Endothelial cell of umbilical vein (primary cell): ENCODE measurements around the gene MAP2K7. TPM values are rescaled to one million over a fixed set of nuclear protein-coding genes. Genes with fewer than 3 reads are reported as not detected.
A peak's percentile ranks its signal among the peaks of the same experiment; 100 is the strongest.

Source experiments
- Bru-seq: library from RNA; stranded (reverse); fragments of 400-500 nt; gene quantifications from one replicate; lab custom pipeline; 2021; lab: Mats Ljungman, UMichigan
- BruChase-seq, 2 experiments: library from RNA; stranded (reverse); fragments of 400-500 nt; gene quantifications; one replicate each; lab custom pipeline; 2021; lab: Mats Ljungman, UMichigan
- BruUV-seq: library from RNA; stranded (reverse); fragments of 400-500 nt; replicated peaks from 2 replicates; lab custom pipeline; 2021; lab: Mats Ljungman, UMichigan
- CTCF ChIA-PET: fragments of 300-600, 350-600 bp; sonication (Branson Sonifier 250); formaldehyde crosslinking; loops from one replicate; lab custom pipeline; 2021; ENCODE audit warnings: antibody characterized with exemption, inconsistent platforms; lab: Charles Lee
- POLR2A ChIA-PET: fragments of 300-600, 350-600 bp; sonication (Branson Sonifier 250); formaldehyde crosslinking; loops from one replicate; lab custom pipeline; 2021; ENCODE audit warnings: antibody characterized with exemption, inconsistent platforms; lab: Charles Lee
- DNase-seq: peaks from one replicate; pipeline ENCODE4 v3.0.0-alpha.2; 2011; ENCODE audit warnings: low read depth, low spot score
- FAIRE-seq: peaks from 2 replicates; lab custom pipeline; 2011; peaks lifted over from hg19 to GRCh38; lab: Jason Lieb, UNC
- H2AFZ ChIP-seq: 2 replicates; pipeline ENCODE4 v1.6.0; 2012; ENCODE audit warnings: low read depth, low read length, control low read depth, inconsistent platforms
- H3K27ac ChIP-seq: 2 replicates; pipeline ENCODE4 v1.5.1; 2011; ENCODE audit warnings: low read depth, mild to moderate bottlenecking, control low read depth, low read length, moderate library complexity; ENCODE audit not compliant: insufficient read depth
- H3K27me3 ChIP-seq, 2 experiments: 2 replicates each; pipeline versions ENCODE4 v1.6.0 to v1.6.1; 2011; ENCODE audit warnings: low read length in 2 of 2, mixed read lengths in 1 of 2; ENCODE audit not compliant: control insufficient read depth in 2 of 2, insufficient read depth in 2 of 2
- H3K36me3 ChIP-seq, 2 experiments: 2 replicates in 1 of 2; 3 replicates in 1 of 2; pipeline ENCODE4 v1.5.1; 2011; ENCODE audit warnings: low read length in 2 of 2, mild to moderate bottlenecking in 1 of 2, moderate library complexity in 1 of 2; ENCODE audit not compliant: control insufficient read depth in 2 of 2, insufficient read depth in 2 of 2; ENCODE audit errors: extremely low read depth in 1 of 2
- H3K4me1 ChIP-seq: 3 replicates; pipeline ENCODE4 v1.5.1; 2011; ENCODE audit warnings: mild to moderate bottlenecking, low read length; ENCODE audit not compliant: control insufficient read depth, insufficient read depth; ENCODE audit errors: extremely low read depth
- H3K4me2 ChIP-seq: 2 replicates; pipeline ENCODE4 v1.6.1; 2011; ENCODE audit warnings: low read length, control low read depth, mixed read lengths; ENCODE audit not compliant: insufficient read depth
- H3K4me3 ChIP-seq, 3 experiments: fragments of 200-600 bp in 1 of 3; sonication (generic), shearing (Covaris generic) in 1 of 3; replicated peaks in 1 of 3; 2 replicates each; pipeline ENCODE4 v1.5.1; 2011 to 2016; ENCODE audit warnings: control low read depth in 3 of 3, low read length in 3 of 3, mild to moderate bottlenecking in 2 of 3, inconsistent platforms in 1 of 3, low read depth in 1 of 3, moderate library complexity in 1 of 3; ENCODE audit not compliant: insufficient read depth in 1 of 3
- H3K79me2 ChIP-seq: 2 replicates; pipeline ENCODE4 v1.6.0; 2012; ENCODE audit warnings: low read length, inconsistent platforms; ENCODE audit not compliant: control insufficient read depth, insufficient read depth
- H3K9ac ChIP-seq: replicated peaks from 2 replicates; pipeline ENCODE3; 2011; ENCODE audit warnings: low read length, control low read depth; ENCODE audit not compliant: insufficient read depth; ENCODE audit errors: extremely low read depth
- H3K9me1 ChIP-seq: replicated peaks from 3 replicates; pipeline ENCODE4 v1.6.0; 2011; ENCODE audit warnings: mild to moderate bottlenecking, low read length; ENCODE audit not compliant: control insufficient read depth, insufficient read depth; ENCODE audit errors: extremely low read depth
- H3K9me3 ChIP-seq: replicated peaks from 2 replicates; pipeline ENCODE4 v1.5.1; 2012; ENCODE audit warnings: low read length, inconsistent platforms; ENCODE audit not compliant: control insufficient read depth, insufficient read depth
- H4K20me1 ChIP-seq: replicated peaks from 2 replicates; pipeline ENCODE3; 2011; ENCODE audit warnings: mild to moderate bottlenecking, low read length; ENCODE audit not compliant: control insufficient read depth, insufficient read depth; ENCODE audit errors: extremely low read depth
- EZH2 ChIP-seq: IDR thresholded peaks from 2 replicates; pipeline ENCODE4 v1.6.1; 2012; ENCODE audit warnings: borderline replicate concordance, low read depth, mild to moderate bottlenecking, moderate library complexity, low read length, inconsistent platforms; ENCODE audit not compliant: severe bottlenecking
- FOS ChIP-seq: IDR thresholded peaks from 2 replicates; pipeline ENCODE4 v1.6.1; 2011; ENCODE audit warnings: mild to moderate bottlenecking, low read length, moderate library complexity, borderline replicate concordance; ENCODE audit not compliant: insufficient read depth
- GATA2 ChIP-seq: IDR thresholded peaks from 2 replicates; pipeline ENCODE4 v1.7.0; 2011; ENCODE audit warnings: low read depth, mild to moderate bottlenecking, moderate library complexity, mixed read lengths, low read length; ENCODE audit not compliant: insufficient read length, insufficient read depth
- JUN ChIP-seq: IDR thresholded peaks from 2 replicates; pipeline ENCODE4 v1.6.1; 2011; ENCODE audit warnings: borderline replicate concordance, low read depth; ENCODE audit not compliant: insufficient read length, insufficient read depth
- MYC ChIP-seq: IDR thresholded peaks from one replicate; pipeline ENCODE4 v1.6.1; 2011; ENCODE audit warnings: mild to moderate bottlenecking, low read depth, low read length
- POLR2A ChIP-seq: IDR thresholded peaks from 2 replicates; pipeline ENCODE4 v1.6.1; 2012; ENCODE audit warnings: low read depth, mild to moderate bottlenecking, control low read depth, low read length
- POLR2AphosphoS5 ChIP-seq: IDR thresholded peaks from 2 replicates; pipeline ENCODE4 v1.6.1; 2012; ENCODE audit warnings: low read depth, mild to moderate bottlenecking, control low read depth, low read length, moderate library complexity; ENCODE audit not compliant: insufficient read depth
- dilution Hi-C: fragments of 300-500 bp; cut with MboI; formaldehyde crosslinking; loops from one replicate; pipeline ENCODE4 v1.15.0; 2019; ENCODE audit warnings: low sequenced_read_pairs; ENCODE audit not compliant: extremely low pct_ligation_motif_present
- intact Hi-C: fragments of 100-400 bp; cut with micrococcal nuclease; formaldehyde crosslinking; loops from one replicate; pipeline ENCODE4 v1.10.0; 2022
- long read RNA-seq: library from polyadenylated mRNA; stranded (forward); transcript quantifications from one replicate; pipeline ENCODE4 v2.0.0, GENCODE V29; 2021
- polyA minus RNA-seq, 3 experiments: library from RNA; depleted of rRNA, polyadenylated mRNA; stranded (reverse); fragments of >200 nt; gene quantifications; 1 replicate in 1 of 3; 2 replicates in 2 of 3; pipeline ENCODE4 v1.2.3, GENCODE V29; 2011
- polyA plus RNA-seq, 4 experiments: library from polyadenylated mRNA; depleted of rRNA in 3 of 4; stranded (reverse) in 3 of 4; unstranded in 1 of 4; fragments of >200 nt; gene quantifications; 2 replicates each; pipeline versions ENCODE4 v1.2.1 to v1.2.3, GENCODE V29; 2011 to 2012; ENCODE audit warnings: missing spikeins in 1 of 4
- total RNA-seq: library from RNA; stranded (reverse); gene quantifications from 2 replicates; pipeline ENCODE4 v1.2.3, GENCODE V29; 2021
- TF ChIP-seq, protein P1 (sequence below), 2 donors: IDR thresholded peaks; 1 replicate in 1 of 2; 2 replicates in 1 of 2; pipeline ENCODE4 v1.5.1; 2011; ENCODE audit warnings: low read length in 2 of 2, mild to moderate bottlenecking in 2 of 2, moderate library complexity in 2 of 2, control low read depth in 1 of 2, inconsistent platforms in 1 of 2, low read depth in 1 of 2; ENCODE audit not compliant: insufficient read depth in 1 of 2; ENCODE audit errors: extremely low read depth in 1 of 2
- TF ChIP-seq, protein P2 (sequence below): IDR thresholded peaks from 2 replicates; pipeline ENCODE4 v1.6.1; 2011; ENCODE audit not compliant: insufficient read depth, insufficient read length

Gene MAP2K7
- 31.6 and 36.0 TPM in 2 replicates for total RNA-seq
- 13.8 and 14.0 TPM in 2 replicates for polyA plus RNA-seq
- polyA plus RNA-seq (2011; cell fraction: cytosol; rRNA removed) = 8.8 and 12.6 TPM in 2 replicates
- 45.9 and 51.2 TPM in 2 replicates for polyA plus RNA-seq (2011; cell fraction: nucleus; rRNA removed)
- polyA plus RNA-seq (2012) = 16.2 and 21.2 TPM in 2 replicates
- polyA minus RNA-seq = 11.8 and 14.7 TPM in 2 replicates
- polyA minus RNA-seq (2011; cell fraction: cytosol; rRNA and poly(A)+ RNA removed) = 15.1 TPM
- 16.2 and 23.8 TPM in 2 replicates for polyA minus RNA-seq (2011; cell fraction: nucleus; rRNA and poly(A)+ RNA removed)
- Bru-seq, nascent RNA = percentile 61 among the genes with signal in this experiment
- BruChase-seq, experiment 1, labeled RNA remaining after a 6-hour chase = percentile 88 among the genes with signal in this experiment
- percentile 88 among the genes with signal in this experiment for BruChase-seq, experiment 2, labeled RNA remaining after a 2-hour chase
- long read RNA-seq, transcript MAP2K7-203 (12 exons, 3,396 nt) = major isoform, 5 of 27 reads
- long read RNA-seq, partial matches to known transcripts = 1 of 27 reads
- long read RNA-seq, other reads (novel, unspliced or antisense) = 21 of 27 reads

DNA sequence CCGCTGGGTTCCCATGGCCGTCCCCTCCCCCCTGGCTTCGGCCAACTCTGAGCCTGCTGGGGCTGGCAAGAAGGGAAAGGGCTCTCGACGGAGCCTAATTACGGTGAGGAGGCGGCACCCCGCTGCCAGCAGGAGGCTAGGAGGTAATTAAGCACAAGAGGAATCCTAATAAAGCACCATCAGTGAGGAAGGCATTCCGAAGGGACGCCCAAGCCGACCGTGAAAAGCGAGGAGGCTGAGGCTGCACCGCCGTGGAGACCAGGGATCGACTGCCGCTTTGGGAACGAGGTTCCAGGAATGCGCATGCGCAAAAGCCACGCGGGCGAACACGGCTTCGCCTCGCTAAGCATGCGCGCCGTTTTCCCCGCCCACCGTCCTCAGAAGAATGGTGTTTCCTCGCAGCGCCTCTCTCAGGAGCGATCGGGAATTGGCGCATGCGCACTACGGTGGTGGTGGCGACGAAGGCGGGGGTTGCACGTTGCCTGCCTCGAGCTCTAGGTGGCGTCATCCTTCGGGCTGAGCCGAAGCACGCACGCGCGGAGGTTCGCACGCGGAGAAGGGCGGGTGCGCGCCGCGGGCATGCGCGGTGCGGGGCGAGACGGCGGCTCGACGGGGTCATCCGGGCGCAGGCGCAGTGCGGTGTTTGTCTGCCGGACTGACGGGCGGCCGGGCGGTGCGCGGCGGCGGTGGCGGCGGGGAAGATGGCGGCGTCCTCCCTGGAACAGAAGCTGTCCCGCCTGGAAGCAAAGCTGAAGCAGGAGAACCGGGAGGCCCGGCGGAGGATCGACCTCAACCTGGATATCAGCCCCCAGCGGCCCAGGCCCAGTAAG is at the start of gene MAP2K7:
TSS of gene MAP2K7 (plus strand) at position 634 of the 830 bp plus-strand sequence. CDS start at position 702, 68 bp downstream.
- ChIA-PET CTCF (interaction anchor here (0.6 to 2.2 kb wide), 16 partner anchors 13 to 335 kb away, joined by 3 to 17 read pairs (median 3); partner anchors contain the start of genes SNAPC2, TIMM44 and TRAPPC5), POLR2A (interaction anchor here (0.8 to 1.0 kb wide), 3 partner anchors 8 to 17 kb away, joined by 3 to 13 read pairs (median 4); partner anchors contain the start of gene SNAPC2)
- Histone ChIP-seq H3K79me2 (peaks cover 28% of the 10 kb centered on the region), H3K36me3 (no peaks in the 10 kb centered on the region), H3K9me1 (no peaks in the 10 kb centered on the region), H2AFZ (peak within 1 kb of the TSS; percentile 62), H3K27ac (peak within 1 kb of the TSS; percentile 62), H3K27me3 (no peaks in the 10 kb centered on the region), H4K20me1 (no peaks in the 10 kb centered on the region), H3K4me2 (peak within 1 kb of the TSS; percentile 91), H3K9me3 (no peaks in the 10 kb centered on the region), H3K9ac (peak within 1 kb of the TSS; percentile 73), H3K4me1 (peaks cover 16% of the 10 kb centered on the region), H3K4me3 (peak within 1 kb of the TSS; percentile 62 to 93 (median 71))
- peak; percentile 98 for TF ChIP-seq POLR2A
- TF ChIP-seq, protein P1, sequence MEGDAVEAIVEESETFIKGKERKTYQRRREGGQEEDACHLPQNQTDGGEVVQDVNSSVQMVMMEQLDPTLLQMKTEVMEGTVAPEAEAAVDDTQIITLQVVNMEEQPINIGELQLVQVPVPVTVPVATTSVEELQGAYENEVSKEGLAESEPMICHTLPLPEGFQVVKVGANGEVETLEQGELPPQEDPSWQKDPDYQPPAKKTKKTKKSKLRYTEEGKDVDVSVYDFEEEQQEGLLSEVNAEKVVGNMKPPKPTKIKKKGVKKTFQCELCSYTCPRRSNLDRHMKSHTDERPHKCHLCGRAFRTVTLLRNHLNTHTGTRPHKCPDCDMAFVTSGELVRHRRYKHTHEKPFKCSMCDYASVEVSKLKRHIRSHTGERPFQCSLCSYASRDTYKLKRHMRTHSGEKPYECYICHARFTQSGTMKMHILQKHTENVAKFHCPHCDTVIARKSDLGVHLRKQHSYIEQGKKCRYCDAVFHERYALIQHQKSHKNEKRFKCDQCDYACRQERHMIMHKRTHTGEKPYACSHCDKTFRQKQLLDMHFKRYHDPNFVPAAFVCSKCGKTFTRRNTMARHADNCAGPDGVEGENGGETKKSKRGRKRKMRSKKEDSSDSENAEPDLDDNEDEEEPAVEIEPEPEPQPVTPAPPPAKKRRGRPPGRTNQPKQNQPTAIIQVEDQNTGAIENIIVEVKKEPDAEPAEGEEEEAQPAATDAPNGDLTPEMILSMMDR (IDR thresholded peaks at IDR 0.05; ENCODE audit: extremely low read depth in 1 of 2, insufficient read depth in 1 of 2, low read depth in 1 of 2, low read length in 2 of 2) = peak; percentile 64 to 67
- no peak for TF ChIP-seq JUN
- peak; percentile 88 for TF ChIP-seq POLR2AphosphoS5
- TF ChIP-seq EZH2 = no peak
- no peak for TF ChIP-seq FOS
- TF ChIP-seq MYC = peak; percentile 52
- no peak for TF ChIP-seq GATA2
- TF ChIP-seq, protein P2, sequence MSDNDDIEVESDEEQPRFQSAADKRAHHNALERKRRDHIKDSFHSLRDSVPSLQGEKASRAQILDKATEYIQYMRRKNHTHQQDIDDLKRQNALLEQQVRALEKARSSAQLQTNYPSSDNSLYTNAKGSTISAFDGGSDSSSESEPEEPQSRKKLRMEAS = peak; percentile 85
- peak; percentile 100 for FAIRE-seq
- DNase-seq = peak; percentile 100
- dilution Hi-C loops (no loop called here), intact Hi-C loops (loop anchor here (1.0 kb wide), 4 partner anchors 15 to 50 kb away; partner anchors contain the start of genes LRRC8E and SNAPC2)
- no TSS peak for BruUV-seq
